Loucy (cell line): ENCODE data around the gene VIL1.

Experiments used
- H2AFZ ChIP-seq: fragments of 200-600 bp; sonication (generic); 2 replicates; pipeline ENCODE4 v1.6.0; 2016; ENCODE audit warnings: antibody characterized with exemption, mild to moderate bottlenecking, low read length, moderate library complexity
- H3F3A ChIP-seq: fragments of 200-600 bp; 2 replicates; pipeline ENCODE4 v1.6.0; 2016; ENCODE audit warnings: antibody characterized with exemption, low read depth, mild to moderate bottlenecking
- H3K27me3 ChIP-seq: fragments of 200-600 bp; sonication (generic); 2 replicates; pipeline ENCODE4 v1.6.1; 2014; ENCODE audit warnings: low read length, mild to moderate bottlenecking; ENCODE audit not compliant: insufficient read depth, poor library complexity, severe bottlenecking
- H3K36me3 ChIP-seq: fragments of 200-600 bp; sonication (generic); 2 replicates; pipeline ENCODE4 v1.6.1; 2016; ENCODE audit warnings: low read length; ENCODE audit not compliant: insufficient read depth
- H3K4me1 ChIP-seq: fragments of 200-600 bp; sonication (generic); 2 replicates; pipeline ENCODE4 v1.5.1; 2014; ENCODE audit warnings: low read length, mild to moderate bottlenecking; ENCODE audit not compliant: insufficient read depth, poor library complexity, severe bottlenecking
- H3K4me2 ChIP-seq: fragments of 200-600 bp; sonication (generic); 2 replicates; pipeline ENCODE4 v1.6.0; 2014; ENCODE audit warnings: antibody characterized with exemption, low read length, low read depth, mild to moderate bottlenecking; ENCODE audit not compliant: poor library complexity, severe bottlenecking
- H3K4me3 ChIP-seq: fragments of 200-600 bp; sonication (generic); 2 replicates; pipeline ENCODE4 v1.5.1; 2014; ENCODE audit warnings: low read length, mild to moderate bottlenecking, mixed read lengths; ENCODE audit not compliant: poor library complexity, severe bottlenecking
- H3K79me2 ChIP-seq: fragments of 200-600 bp; sonication (generic); 2 replicates; pipeline ENCODE4 v1.6.1; 2014; ENCODE audit warnings: low read length; ENCODE audit not compliant: insufficient read depth
- H3K9ac ChIP-seq: fragments of 200-600 bp; sonication (generic); 2 replicates; pipeline ENCODE4 v1.6.0; 2014; ENCODE audit warnings: mild to moderate bottlenecking, low read depth, low read length, moderate library complexity; ENCODE audit not compliant: poor library complexity, severe bottlenecking
- H3K9me2 ChIP-seq: fragments of 200-600 bp; sonication (generic); replicated peaks from 2 replicates; pipeline ENCODE4 v1.6.1; 2016; ENCODE audit warnings: low read depth, low read length, mixed read lengths
- H3K9me3 ChIP-seq: fragments of 200-600 bp; sonication (generic); 2 replicates; pipeline ENCODE4 v1.6.1; 2014; ENCODE audit warnings: mild to moderate bottlenecking, antibody characterized with exemption, low read length, low read depth; ENCODE audit not compliant: insufficient read depth
- H4K20me1 ChIP-seq: fragments of 200-600 bp; sonication (generic); 2 replicates; pipeline ENCODE4 v1.6.0; 2014; ENCODE audit warnings: antibody characterized with exemption, low read length, mild to moderate bottlenecking; ENCODE audit not compliant: insufficient read depth, poor library complexity, severe bottlenecking
- EZH2phosphoT487 ChIP-seq: fragments of 200-600 bp; IDR thresholded peaks from 2 replicates; pipeline ENCODE4 v1.6.1; 2018; ENCODE audit warnings: antibody characterized with exemption, mild to moderate bottlenecking, moderate library complexity, borderline replicate concordance
- TF ChIP-seq, protein P1 (sequence below): fragments of 200-600 bp; sonication (generic); conservative IDR thresholded peaks from 2 replicates; pipeline ENCODE4 v1.5.1; 2014; ENCODE audit warnings: mild to moderate bottlenecking, antibody characterized with exemption, low read length

The VIL1 gene

DNA sequence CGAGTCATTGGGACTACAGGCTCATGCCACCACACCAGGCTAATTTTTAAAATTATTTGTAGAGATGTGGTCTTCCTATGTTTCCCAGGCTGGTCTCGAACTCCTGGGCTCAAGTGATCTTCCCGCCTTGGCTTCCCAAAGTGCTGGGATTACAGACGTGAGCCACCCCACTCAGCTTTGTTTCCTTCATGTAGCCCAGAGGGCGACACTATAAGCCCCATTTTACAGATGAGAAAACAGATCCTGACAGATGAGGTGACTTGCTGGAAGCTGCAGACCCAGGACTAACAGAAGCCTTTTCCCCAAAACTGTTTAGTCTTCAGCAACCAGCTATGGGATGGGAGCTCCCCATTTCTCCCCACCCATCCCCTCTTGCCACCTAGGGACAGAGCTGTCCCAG, 26.5 kb upstream of the VIL1 start:
- TF ChIP-seq EZH2phosphoT487: no peak
- TF ChIP-seq, protein P1, sequence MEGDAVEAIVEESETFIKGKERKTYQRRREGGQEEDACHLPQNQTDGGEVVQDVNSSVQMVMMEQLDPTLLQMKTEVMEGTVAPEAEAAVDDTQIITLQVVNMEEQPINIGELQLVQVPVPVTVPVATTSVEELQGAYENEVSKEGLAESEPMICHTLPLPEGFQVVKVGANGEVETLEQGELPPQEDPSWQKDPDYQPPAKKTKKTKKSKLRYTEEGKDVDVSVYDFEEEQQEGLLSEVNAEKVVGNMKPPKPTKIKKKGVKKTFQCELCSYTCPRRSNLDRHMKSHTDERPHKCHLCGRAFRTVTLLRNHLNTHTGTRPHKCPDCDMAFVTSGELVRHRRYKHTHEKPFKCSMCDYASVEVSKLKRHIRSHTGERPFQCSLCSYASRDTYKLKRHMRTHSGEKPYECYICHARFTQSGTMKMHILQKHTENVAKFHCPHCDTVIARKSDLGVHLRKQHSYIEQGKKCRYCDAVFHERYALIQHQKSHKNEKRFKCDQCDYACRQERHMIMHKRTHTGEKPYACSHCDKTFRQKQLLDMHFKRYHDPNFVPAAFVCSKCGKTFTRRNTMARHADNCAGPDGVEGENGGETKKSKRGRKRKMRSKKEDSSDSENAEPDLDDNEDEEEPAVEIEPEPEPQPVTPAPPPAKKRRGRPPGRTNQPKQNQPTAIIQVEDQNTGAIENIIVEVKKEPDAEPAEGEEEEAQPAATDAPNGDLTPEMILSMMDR: no peak
- H2AFZ ChIP-seq: no peak overlapping the region

DNA sequence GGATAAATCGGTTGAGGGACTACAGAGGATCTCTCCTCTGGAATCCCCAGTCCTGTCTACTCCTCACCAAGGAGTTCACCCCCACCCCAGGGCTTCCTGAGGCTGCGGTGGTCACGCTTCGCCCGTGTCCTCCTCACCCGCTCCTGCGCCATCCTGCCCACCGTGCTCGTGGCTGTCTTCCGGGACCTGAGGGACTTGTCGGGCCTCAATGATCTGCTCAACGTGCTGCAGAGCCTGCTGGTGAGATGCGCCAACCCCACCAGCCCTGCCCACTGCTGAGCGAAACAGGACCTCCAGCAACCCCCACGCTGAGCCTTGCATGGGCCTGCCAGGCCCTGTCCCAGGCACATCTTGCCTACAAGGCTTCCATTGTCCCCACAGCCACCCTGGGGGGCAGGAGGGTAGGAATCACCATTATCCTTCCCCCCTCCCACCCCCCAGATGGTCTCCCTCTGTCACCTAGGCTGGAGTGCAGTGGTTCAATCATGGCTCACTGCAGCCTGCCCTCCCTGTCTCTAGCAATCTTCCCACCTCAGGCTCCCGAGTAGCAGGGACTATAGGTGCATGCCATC, 25.9 kb upstream of the VIL1 start:
- Histone ChIP-seq H3K9me3 (no peaks in the 10 kb centered on the region), H3K9me2 (no peaks in the 10 kb centered on the region), H2AFZ (no peak overlapping the region), H3K4me2 (no peak overlapping the region), H3K36me3 (no peaks in the 10 kb centered on the region), H3K79me2 (peaks cover 10% of the 10 kb centered on the region), H4K20me1 (no peaks in the 10 kb centered on the region), H3K4me3 (no peak overlapping the region), H3K4me1 (peaks cover 33% of the 10 kb centered on the region), H3K9ac (no peak overlapping the region), H3K27me3 (no peaks in the 10 kb centered on the region), H3F3A (no peaks in the 10 kb centered on the region)
- no peak for TF ChIP-seq EZH2phosphoT487
- TF ChIP-seq, protein P1: no peak

More for the DNA sequence above, 26.5 kb upstream of the VIL1 start:
- H3K4me1 ChIP-seq: peaks cover 29% of the 10 kb centered on the region
- no peak overlapping the region for H3K4me3 ChIP-seq
- no peaks in the 10 kb centered on the region for H4K20me1 ChIP-seq
- H3K36me3 ChIP-seq: no peaks in the 10 kb centered on the region
- H3K79me2 ChIP-seq: peaks cover 6% of the 10 kb centered on the region
- no peaks in the 10 kb centered on the region for H3K9me2 ChIP-seq
- no peak overlapping the region for H3K9ac ChIP-seq
- H3F3A ChIP-seq: no peaks in the 10 kb centered on the region
- no peaks in the 10 kb centered on the region for H3K27me3 ChIP-seq
- no peaks in the 10 kb centered on the region for H3K9me3 ChIP-seq
- no peak overlapping the region for H3K4me2 ChIP-seq

DNA sequence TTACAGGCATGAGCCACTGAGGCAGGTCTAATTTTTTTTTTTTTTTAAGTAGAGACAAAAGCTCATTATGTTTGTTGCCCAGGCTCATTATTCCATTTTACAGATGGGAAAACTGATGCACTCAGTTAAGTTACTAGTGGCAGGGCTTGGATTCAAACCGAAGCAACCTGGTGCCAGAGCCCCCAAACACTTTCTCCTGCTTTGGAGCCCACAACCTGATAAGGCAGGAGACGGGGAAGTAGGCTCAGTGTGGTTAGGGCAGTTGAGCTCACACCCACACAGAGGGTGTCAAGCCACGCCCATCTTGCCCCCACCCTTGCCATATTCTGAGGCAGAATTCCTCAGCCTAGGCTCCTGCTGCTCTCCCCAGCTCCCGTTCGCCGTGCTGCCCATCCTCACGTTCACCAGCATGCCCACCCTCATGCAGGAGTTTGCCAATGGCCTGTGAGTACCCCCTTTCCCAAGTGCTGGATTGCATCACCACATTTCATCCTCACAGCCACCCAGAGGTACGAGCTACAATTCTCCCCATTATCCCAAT, 25.1 kb upstream of the VIL1 start:
- H3K4me1 ChIP-seq: peaks cover 33% of the 10 kb centered on the region
- no peak overlapping the region; the same call in 1 of the 2 replicates for H2AFZ ChIP-seq
- no peaks in the 10 kb centered on the region for H3K36me3 ChIP-seq
- H3K9me2 ChIP-seq: no peaks in the 10 kb centered on the region
- no peaks in the 10 kb centered on the region for H3K27me3 ChIP-seq
- no peak overlapping the region for H3K9ac ChIP-seq
- H3K4me3 ChIP-seq: no peak overlapping the region
- 0 out of 2 replicates have a peak, but pooled peaks cover 2% of the 10 kb centered on the region for H3F3A ChIP-seq
- no peaks in the 10 kb centered on the region for H3K9me3 ChIP-seq
- H3K79me2 ChIP-seq: peaks cover 13% of the 10 kb centered on the region
- H4K20me1 ChIP-seq: no peaks in the 10 kb centered on the region
- peak overlapping the region; percentile 74 for H3K4me2 ChIP-seq
- no peak for TF ChIP-seq EZH2phosphoT487
- TF ChIP-seq, protein P1: no peak
